T-helper 2 cell treated with Interferon-gamma antibody and Interleukin-4, amounts not matched to agents 5 μg/mL and 100 μg/mL, for 36 hours (primary cell): ENCODE measurements around the gene NDUFB2.

Experiments
- DNase-seq: peaks from one replicate; pipeline ENCODE4 v3.0.0; 2021; ENCODE audit warnings: low spot score
- H3K27ac Mint-ChIP-seq: one replicate; pipeline ENCODE4 v1.8.0; 2021; ENCODE audit warnings: mild to moderate bottlenecking, mixed read lengths
- H3K27me3 Mint-ChIP-seq: one replicate; pipeline ENCODE4 v1.8.0; 2021; ENCODE audit warnings: low read depth, mixed read lengths
- H3K36me3 Mint-ChIP-seq: one replicate; pipeline ENCODE4 v1.8.0; 2021; ENCODE audit warnings: low read depth, mixed read lengths
- H3K4me1 Mint-ChIP-seq: one replicate; pipeline ENCODE4 v1.8.0; 2021; ENCODE audit warnings: low read depth, mixed read lengths
- H3K4me3 Mint-ChIP-seq: one replicate; pipeline ENCODE4 v1.8.0; 2022; ENCODE audit warnings: mild to moderate bottlenecking, moderate library complexity, mixed read lengths
- H3K9me3 Mint-ChIP-seq: one replicate; pipeline ENCODE4 v1.8.0; 2021; ENCODE audit warnings: mixed read lengths

The NDUFB2 gene

DNA sequence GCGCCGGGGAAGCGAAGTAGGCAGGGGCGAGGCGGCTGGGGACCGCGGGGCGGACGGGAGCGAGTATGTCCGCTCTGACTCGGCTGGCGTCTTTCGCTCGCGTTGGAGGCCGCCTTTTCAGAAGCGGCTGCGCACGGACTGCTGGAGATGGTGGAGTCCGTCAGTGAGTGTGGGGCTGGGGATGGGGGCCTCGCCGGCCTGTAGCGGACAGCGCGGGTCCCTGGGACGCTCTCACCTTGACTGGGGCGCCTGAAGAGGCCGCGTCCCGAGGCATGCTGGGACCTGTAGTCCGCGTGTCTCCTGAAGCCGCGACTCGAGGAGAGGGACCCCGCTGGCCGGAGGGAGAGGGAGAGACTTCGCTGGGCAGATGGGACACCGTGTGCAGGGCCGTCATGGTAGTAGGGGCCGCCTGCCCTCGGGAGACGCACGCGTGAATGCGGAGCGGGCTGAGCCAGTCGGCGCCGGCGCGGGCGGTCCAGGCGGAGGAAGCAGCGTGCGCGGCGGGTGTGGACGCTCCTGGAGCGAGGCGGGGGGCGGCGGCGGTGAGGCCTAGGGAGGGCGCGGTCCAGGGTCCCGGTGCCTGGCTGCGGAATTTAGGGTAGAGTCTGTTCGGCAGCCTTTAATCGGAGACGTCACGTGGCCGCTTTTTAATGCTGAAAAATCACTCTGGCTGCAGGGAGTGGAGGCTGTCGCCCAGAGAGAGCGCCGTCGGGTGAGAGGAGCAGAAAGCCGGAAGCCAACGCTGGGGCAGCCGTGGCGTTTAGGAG is at the start of gene NDUFB2:
NDUFB2 (plus strand) TSS at position 29 of the 767 bp plus-strand sequence; CDS start at position 66, 37 bp downstream.
- Mint-ChIP-seq H3K27ac (peak within 1 kb of the TSS; percentile 97), H3K9me3 (no peaks in the 10 kb centered on the region), H3K36me3 (peaks cover 20% of the 10 kb centered on the region), H3K4me3 (peak within 1 kb of the TSS; percentile 95), H3K27me3 (no peaks in the 10 kb centered on the region), H3K4me1 (peaks cover 22% of the 10 kb centered on the region)
- DNase-seq = peak; percentile 90

DNA sequence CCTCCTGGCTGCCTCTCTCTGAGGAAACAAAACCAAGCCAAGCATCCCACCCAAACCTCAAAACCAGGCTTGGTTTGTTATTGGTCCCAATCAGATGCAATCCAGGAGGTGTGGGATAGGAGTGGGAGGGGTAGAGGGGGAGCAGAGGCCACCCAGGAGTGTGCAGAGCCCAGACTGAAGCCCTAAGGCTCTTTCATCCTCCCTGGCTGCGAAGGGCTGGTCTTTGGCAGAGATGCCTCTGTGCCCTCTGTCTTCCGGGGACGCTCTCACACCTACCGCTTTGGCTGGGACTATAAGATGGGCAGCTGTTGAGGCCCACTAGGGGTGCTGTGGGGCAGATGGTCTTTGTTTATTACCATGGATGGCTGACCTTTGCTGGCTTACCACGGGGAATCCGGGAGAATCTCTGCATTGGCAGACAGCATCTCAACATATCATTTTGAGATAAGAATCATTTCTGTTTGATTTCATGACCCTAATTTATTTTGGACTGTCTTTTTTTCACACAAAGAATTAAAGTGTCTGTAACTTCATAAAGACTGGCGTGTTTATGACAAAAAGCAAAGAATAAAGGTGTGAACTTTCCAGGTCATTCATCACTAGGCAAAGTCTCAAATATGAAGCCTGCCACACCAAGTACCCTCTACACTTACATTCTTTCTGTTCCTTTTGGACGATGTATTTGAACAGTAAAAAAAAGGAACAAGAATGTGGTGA is 49.4 kb upstream of the NDUFB2 start:
- Mint-ChIP-seq H3K4me3 (no peak overlapping the region), H3K27me3 (peaks cover 39% of the 10 kb centered on the region), H3K9me3 (no peaks in the 10 kb centered on the region), H3K36me3 (no peaks in the 10 kb centered on the region), H3K27ac (no peak overlapping the region), H3K4me1 (peaks cover 4% of the 10 kb centered on the region)
- no peak for DNase-seq

DNA sequence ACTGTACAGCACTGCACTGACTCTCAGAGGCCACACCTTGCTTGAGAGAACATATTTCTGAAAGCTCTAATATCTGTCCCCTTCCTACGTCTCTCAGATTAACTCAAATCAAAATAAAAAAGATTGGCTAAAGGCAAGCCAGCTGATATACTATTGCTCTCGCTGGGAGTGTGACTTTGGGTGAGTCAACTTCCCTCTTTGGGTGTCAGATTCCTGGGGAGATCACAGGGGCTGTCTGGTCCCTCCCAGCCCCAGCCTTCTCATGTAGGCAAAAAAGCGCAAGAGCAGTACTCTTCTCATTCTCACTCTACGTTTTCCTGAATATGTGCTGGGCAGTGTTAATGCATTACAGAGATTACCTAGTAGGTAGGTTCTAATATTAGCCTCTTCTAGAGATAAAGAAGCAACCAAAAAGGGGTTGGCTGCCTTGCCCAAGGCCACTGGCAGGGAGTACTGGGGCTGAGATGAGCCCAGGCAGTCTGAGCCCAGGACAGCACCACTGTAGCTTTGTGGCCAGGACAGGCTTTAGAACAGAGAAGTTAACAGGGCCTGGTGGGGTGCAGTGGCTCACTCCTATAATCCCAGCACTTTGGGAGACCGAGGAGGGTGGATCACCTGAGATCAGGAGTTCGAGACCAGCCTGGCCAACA is 46.8 kb upstream of the NDUFB2 start:
- DNase-seq = no peak
- no peak overlapping the region for H3K4me3 Mint-ChIP-seq
- H3K27ac Mint-ChIP-seq = no peak overlapping the region
- no peaks in the 10 kb centered on the region for H3K9me3 Mint-ChIP-seq
- peaks cover 5% of the 10 kb centered on the region for H3K4me1 Mint-ChIP-seq
- H3K36me3 Mint-ChIP-seq = no peaks in the 10 kb centered on the region
- H3K27me3 Mint-ChIP-seq = peaks cover 27% of the 10 kb centered on the region

DNA sequence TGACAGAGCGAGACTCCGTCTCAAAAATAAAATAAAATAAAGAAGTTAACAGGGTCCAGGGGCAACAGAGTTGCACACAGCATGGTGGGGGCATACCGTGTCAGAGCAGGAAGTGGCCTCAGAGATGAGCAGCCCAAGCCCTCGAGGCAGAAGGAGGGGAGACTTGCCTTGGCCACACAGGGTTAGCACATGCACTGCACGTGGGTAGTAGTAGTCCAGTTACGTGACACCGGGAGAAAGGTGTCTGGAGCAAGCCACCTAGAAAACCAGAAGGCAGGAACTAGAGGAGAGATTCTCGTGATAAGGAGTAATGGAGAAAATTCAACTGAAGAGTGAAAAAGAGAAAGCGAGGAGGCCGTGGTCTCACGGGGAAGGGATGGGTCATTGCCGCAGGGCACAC is 46.1 kb upstream of the NDUFB2 start:
- Mint-ChIP-seq H3K9me3 (no peaks in the 10 kb centered on the region), H3K4me3 (no peak overlapping the region), H3K4me1 (peaks cover 5% of the 10 kb centered on the region), H3K27me3 (peaks cover 27% of the 10 kb centered on the region), H3K27ac (no peak overlapping the region), H3K36me3 (no peaks in the 10 kb centered on the region)
- DNase-seq = no peak

DNA sequence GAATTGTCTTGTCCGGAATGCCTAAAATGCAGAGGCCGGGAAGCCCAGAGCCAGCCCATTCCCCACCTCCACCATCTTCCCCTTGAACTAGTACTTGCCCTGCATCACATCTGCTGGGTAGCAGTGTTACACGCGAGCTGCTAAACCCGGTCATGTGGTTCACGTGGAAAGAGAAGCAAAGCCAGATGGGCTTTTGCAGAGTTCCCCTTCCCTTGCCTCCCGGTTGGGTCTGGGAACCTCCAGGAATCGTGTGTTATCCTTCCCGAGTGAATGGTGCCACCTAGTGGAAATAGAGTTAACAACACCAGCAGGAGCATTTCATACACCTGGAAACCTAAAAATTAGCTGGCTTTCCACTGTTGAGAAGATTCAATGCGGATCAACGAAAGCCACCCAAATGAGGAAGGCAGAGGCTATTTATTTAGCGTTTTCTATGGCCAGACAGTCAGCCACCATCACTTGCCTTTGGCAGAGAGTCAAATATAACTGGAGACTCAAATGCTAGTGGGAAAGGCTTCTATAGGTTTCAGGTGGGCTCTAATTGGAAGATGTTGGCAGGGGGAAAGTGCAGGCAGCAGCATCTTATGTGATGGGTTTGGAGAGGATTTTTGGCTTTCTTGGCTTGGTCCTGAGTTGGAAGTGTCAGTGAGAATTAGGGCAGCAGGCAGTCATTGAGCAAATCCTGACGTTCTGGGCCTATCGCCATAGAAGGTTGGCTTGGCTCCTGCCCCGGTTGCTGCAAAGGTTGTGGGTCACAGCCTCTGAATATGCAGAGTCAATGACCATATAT is 43.0 kb upstream of the NDUFB2 start:
- Mint-ChIP-seq H3K27me3 (peaks cover 20% of the 10 kb centered on the region), H3K4me1 (peaks cover 17% of the 10 kb centered on the region), H3K4me3 (no peak overlapping the region), H3K36me3 (no peaks in the 10 kb centered on the region), H3K27ac (no peak overlapping the region), H3K9me3 (no peaks in the 10 kb centered on the region)
- DNase-seq = no peak

DNA sequence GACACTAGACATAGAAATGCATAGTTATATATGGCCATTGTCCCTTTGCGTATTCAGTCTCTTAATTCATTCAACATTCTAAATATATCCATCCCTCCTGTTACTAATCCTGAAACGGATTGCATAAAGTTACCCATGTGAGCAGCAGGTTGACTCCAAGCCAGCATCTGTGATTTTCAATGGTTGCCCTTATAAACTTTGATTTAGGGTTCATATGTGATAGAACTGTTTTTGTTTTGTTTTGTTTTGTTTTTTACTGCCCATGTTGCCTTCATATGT is 42.5 kb upstream of the NDUFB2 start:
- no peaks in the 10 kb centered on the region for H3K36me3 Mint-ChIP-seq
- no peaks in the 10 kb centered on the region for H3K9me3 Mint-ChIP-seq
- DNase-seq = no peak
- peaks cover 17% of the 10 kb centered on the region for H3K4me1 Mint-ChIP-seq
- H3K27me3 Mint-ChIP-seq = peaks cover 20% of the 10 kb centered on the region
- H3K27ac Mint-ChIP-seq = no peak overlapping the region
- H3K4me3 Mint-ChIP-seq = no peak overlapping the region

DNA sequence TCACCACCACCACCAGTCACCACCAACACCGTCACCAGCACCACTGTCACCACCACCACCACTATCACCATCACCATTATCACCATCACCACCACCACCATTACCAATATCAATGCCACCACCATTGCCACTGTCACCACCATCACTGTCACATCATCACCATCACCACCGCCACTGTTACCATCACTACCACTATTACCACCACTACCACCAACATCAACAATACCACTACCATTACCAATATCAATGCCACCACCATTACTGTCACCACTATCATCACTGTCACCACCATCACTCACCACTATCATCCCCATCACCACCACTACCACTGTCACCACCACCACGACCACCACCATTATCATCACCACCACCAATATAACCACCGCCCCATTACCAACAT is 41.8 kb upstream of the NDUFB2 start:
- peaks cover 17% of the 10 kb centered on the region for H3K4me1 Mint-ChIP-seq
- H3K4me3 Mint-ChIP-seq = no peak overlapping the region
- no peak overlapping the region for H3K27ac Mint-ChIP-seq
- peaks cover 17% of the 10 kb centered on the region for H3K27me3 Mint-ChIP-seq
- H3K36me3 Mint-ChIP-seq = no peaks in the 10 kb centered on the region
- no peak for DNase-seq
- no peaks in the 10 kb centered on the region for H3K9me3 Mint-ChIP-seq

DNA sequence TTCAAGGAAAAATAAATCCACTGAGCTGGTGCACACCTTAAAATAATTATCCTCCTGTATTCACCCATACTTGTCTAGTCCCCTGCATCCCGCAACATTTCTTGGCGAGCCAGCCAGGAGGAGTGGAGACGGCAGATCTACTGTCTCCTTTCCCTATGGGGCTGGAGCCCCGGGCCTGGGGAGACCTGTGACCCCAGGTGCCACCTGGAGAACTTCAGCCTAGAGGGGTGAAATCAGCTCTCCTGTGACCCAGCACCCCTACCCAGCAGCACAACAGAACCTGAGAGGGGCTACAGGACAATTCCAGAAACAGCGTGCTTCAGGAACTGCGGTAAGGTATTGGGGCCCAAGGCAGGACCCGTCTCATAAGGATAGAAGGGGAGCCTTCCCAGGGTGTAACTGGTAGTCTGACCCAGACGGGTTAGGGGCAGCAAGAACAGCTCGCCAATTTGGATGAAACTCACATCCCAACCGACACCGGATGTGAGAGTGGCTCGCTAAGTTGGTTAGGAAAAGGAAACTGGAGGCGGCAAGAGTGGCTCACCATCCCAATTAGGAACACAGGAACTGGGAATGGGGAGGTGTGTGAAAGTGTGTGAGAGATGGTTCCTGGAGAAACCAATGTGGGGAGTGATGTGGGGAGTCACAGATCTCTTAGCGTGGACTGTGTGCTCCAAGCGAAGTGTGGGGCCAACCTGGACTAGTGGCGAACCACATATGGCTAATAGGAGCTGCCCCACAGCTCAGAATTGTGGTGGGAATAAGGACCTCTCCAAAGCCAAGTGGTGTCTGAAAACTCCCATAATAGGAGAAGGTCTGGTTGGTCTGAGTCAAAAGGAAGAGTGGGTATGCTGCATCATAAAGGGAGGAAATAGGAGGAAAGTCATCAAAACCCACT is 40.7 kb upstream of the NDUFB2 start:
- no peak for DNase-seq
- peak overlapping the region; percentile 85 for H3K4me3 Mint-ChIP-seq
- peaks cover 21% of the 10 kb centered on the region for H3K27me3 Mint-ChIP-seq
- no peak overlapping the region for H3K27ac Mint-ChIP-seq
- no peaks in the 10 kb centered on the region for H3K36me3 Mint-ChIP-seq
- H3K4me1 Mint-ChIP-seq = peaks cover 17% of the 10 kb centered on the region
- H3K9me3 Mint-ChIP-seq = no peaks in the 10 kb centered on the region

DNA sequence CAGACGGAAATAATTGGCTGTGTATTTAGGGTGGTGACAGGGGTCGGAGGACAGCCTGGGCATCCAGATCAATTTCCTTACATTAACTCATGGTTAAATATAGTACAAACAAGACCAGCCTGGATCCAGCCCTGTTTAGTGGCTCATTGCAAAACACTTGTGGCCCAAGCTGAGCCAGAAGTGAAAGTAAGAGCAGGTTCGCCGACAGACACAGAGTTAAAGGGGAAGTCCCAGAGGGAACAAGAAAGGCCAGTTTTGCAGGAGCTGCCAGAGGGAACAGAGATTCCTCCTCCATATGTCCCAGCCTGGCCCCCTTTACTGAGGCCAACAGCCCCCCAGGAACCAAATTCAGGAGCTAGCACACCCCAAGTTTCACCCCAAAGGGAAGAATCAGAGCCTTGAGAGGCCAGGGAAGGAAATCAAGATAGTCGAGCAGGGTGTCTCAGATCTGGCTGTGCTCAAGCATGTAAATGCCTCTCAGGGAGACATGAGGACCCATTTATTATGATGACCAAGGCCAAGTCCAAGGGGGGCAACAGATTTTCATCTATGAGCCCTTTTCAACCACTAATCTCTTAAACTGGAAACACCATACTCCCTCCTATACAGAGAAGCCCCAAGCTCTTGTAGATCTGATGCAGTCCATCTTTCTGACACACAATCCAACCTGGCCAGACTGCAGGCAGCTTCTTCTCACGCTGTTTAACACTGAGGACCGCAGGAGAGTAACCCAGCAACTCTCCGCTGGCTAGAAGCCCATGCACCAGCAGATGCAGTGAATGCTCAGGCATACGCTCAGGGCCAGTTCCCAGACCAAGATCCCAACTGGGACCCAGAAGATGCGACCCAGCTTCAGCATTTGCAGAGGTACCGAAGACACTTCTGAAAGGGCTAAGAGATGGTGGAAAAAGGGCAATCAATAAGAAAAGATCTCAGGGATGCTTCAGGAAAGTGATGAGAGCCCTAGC is 39.7 kb upstream of the NDUFB2 start:
- no peaks in the 10 kb centered on the region for H3K9me3 Mint-ChIP-seq
- peak overlapping the region; percentile 67 for H3K27ac Mint-ChIP-seq
- H3K4me3 Mint-ChIP-seq = peak overlapping the region; percentile 85
- peaks cover 18% of the 10 kb centered on the region for H3K27me3 Mint-ChIP-seq
- H3K4me1 Mint-ChIP-seq = peaks cover 17% of the 10 kb centered on the region
- DNase-seq = peak; percentile 31
- H3K36me3 Mint-ChIP-seq = no peaks in the 10 kb centered on the region

DNA sequence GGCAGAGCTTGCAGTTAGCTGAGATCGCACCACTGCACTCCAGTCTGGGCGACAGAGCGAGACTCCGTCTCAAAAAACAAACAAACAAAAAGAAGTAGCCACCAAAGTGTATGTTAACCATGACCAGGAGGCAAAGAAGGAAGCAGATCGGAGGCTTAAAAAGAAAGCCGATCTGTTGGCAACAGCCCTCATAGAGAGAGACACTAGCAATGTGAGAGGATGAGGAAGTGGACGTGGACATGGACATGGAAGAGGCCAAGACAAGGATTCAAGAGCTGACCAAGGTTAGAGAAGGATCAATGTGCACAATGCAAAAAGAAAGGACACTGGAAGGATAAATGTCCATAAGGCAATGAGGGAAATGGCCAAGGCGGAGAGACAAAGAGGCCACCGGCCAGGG is 38.6 kb upstream of the NDUFB2 start:
- DNase-seq = no peak
- Mint-ChIP-seq H3K4me3 (no peak overlapping the region), H3K27ac (no peak overlapping the region), H3K27me3 (peaks cover 16% of the 10 kb centered on the region), H3K36me3 (no peaks in the 10 kb centered on the region), H3K9me3 (no peaks in the 10 kb centered on the region), H3K4me1 (peaks cover 17% of the 10 kb centered on the region)

DNA sequence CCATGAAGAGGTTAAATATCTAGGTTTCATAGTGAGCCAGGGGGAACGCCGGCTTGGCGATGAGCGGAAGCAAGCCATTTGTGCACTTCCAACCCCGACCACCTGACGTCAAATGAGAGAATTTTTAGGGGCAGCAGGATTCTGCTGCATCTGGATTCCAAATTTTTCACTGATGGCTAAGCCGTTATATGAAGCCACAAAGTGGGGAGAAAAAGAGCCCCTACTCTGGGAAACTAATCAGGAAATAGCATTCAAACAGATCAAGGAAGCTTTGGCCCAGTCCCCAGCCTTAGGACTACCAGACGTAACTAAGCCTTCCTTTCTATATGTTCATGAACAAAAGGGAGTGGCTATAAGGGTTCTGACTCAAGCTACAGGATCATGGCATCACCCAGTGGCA is 36.7 kb upstream of the NDUFB2 start:
- Mint-ChIP-seq H3K27me3 (peaks cover 23% of the 10 kb centered on the region), H3K9me3 (no peaks in the 10 kb centered on the region), H3K4me3 (no peak overlapping the region), H3K27ac (no peak overlapping the region), H3K4me1 (peaks cover 16% of the 10 kb centered on the region), H3K36me3 (no peaks in the 10 kb centered on the region)
- DNase-seq = no peak

DNA sequence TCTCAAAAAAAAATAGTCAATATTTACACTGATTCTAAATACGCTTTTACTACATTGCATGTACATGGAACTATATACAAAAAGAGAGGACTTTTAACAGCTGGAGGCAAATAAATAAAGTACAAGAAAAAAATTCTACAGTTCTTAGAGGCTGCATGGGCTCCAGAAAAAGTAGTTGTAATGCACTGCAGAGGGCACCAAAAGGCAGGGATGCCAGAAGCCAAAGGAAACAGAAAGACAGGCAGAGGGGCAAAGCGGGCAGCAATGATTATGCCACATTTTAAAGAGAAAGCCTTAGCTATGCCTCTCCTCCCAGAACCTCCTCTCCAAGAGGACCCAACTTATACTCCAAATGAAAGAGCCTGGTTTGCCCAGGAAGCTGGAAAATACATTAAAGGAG is 35.4 kb upstream of the NDUFB2 start:
- H3K4me3 Mint-ChIP-seq = no peak overlapping the region
- H3K9me3 Mint-ChIP-seq = no peaks in the 10 kb centered on the region
- peaks cover 10% of the 10 kb centered on the region for H3K4me1 Mint-ChIP-seq
- H3K36me3 Mint-ChIP-seq = no peaks in the 10 kb centered on the region
- no peak overlapping the region for H3K27ac Mint-ChIP-seq
- H3K27me3 Mint-ChIP-seq = peaks cover 33% of the 10 kb centered on the region
- no peak for DNase-seq
